ENCODE measurements around the gene TACO1. TPM values are rescaled to one million over a fixed set of nuclear protein-coding genes. Genes with fewer than 3 reads are reported as not detected.
A peak's percentile ranks its signal among the peaks of the same experiment; 100 is the strongest.

TACO1 gene
- 13.3 and 14.6 TPM in 2 replicates for total RNA-seq

GRCh38 chr17:63600569-63601438, at the start of gene TACO1:
Gene TACO1 (plus strand): TSS chr17:63600895. CDS start chr17:63601084, 189 bp downstream.
- DNase-seq (ENCODE audit: low read depth in 2 of 2) = peak; percentile 83 to 91

GRCh38 chr17:63552211-63552610, 48.5 kb upstream of the TACO1 start:
- DNase-seq (ENCODE audit: low read depth in 2 of 2) = no peak

- no peak for DNase-seq (ENCODE audit: low read depth in 2 of 2)
Measured at GRCh38 chr17:63555500-63556156, 45.1 kb upstream of the TACO1 start.

GRCh38 chr17:63557416-63557815, 43.3 kb upstream of the TACO1 start:
- DNase-seq (ENCODE audit: low read depth in 2 of 2) = no peak

- no peak for DNase-seq (ENCODE audit: low read depth in 2 of 2)
Measured at GRCh38 chr17:63558441-63558840, 42.3 kb upstream of the TACO1 start.

GRCh38 chr17:63561819-63562218, 38.9 kb upstream of the TACO1 start:
- DNase-seq (ENCODE audit: low read depth in 2 of 2) = no peak

- DNase-seq (ENCODE audit: low read depth in 2 of 2) = no peak
Measured at GRCh38 chr17:63563339-63563738, 37.4 kb upstream of the TACO1 start.

- no peak for DNase-seq (ENCODE audit: low read depth in 2 of 2)
Measured at GRCh38 chr17:63564562-63564961, 36.1 kb upstream of the TACO1 start.

GRCh38 chr17:63567229-63567628, 33.5 kb upstream of the TACO1 start:
- DNase-seq (ENCODE audit: low read depth in 2 of 2) = no peak

GRCh38 chr17:63568563-63568962, 32.1 kb upstream of the TACO1 start:
- DNase-seq (ENCODE audit: low read depth in 2 of 2) = no peak

- peak in 1 of 2 donors; percentile 75 for DNase-seq (ENCODE audit: low read depth in 2 of 2)
Measured at GRCh38 chr17:63571632-63572310, 28.9 kb upstream of the TACO1 start.

- peak in 1 of 2 donors; percentile 43 for DNase-seq (ENCODE audit: low read depth in 2 of 2)
Measured at GRCh38 chr17:63573634-63574033, 27.1 kb upstream of the TACO1 start.

GRCh38 chr17:63578027-63578768, 22.5 kb upstream of the TACO1 start:
- no peak for DNase-seq (ENCODE audit: low read depth in 2 of 2)

GRCh38 chr17:63578769-63579111, 22.0 kb upstream of the TACO1 start:
- DNase-seq (ENCODE audit: low read depth in 2 of 2) = no peak

GRCh38 chr17:63579633-63580032, 21.1 kb upstream of the TACO1 start:
- peak; percentile 89 to 98 for DNase-seq (ENCODE audit: low read depth in 2 of 2)

- DNase-seq (ENCODE audit: low read depth in 2 of 2) = no peak
Measured at GRCh38 chr17:63587770-63588169, 12.9 kb upstream of the TACO1 start.

- no peak for DNase-seq (ENCODE audit: low read depth in 2 of 2)
Measured at GRCh38 chr17:63588797-63589196, 11.9 kb upstream of the TACO1 start.

GRCh38 chr17:63589646-63590045, 11.0 kb upstream of the TACO1 start:
- DNase-seq (ENCODE audit: low read depth in 2 of 2) = no peak

- no peak for DNase-seq (ENCODE audit: low read depth in 2 of 2)
Measured at GRCh38 chr17:63592797-63593196, 7.9 kb upstream of the TACO1 start.

GRCh38 chr17:63595132-63595531, 5.6 kb upstream of the TACO1 start:
- no peak for DNase-seq (ENCODE audit: low read depth in 2 of 2)

- peak in 1 of 2 donors; percentile 64 for DNase-seq (ENCODE audit: low read depth in 2 of 2)
Measured at GRCh38 chr17:63596856-63597586, 3.7 kb upstream of the TACO1 start.
